H1 (cell line): ENCODE data around the gene ZBTB49. TPM values are rescaled to one million over a fixed set of nuclear protein-coding genes. Genes with fewer than 3 reads are reported as not detected.

Experiments used
- CTCF ChIA-PET: fragments of 300-600 bp; sonication (Branson Sonifier 250); formaldehyde crosslinking; loops from one replicate; lab custom pipeline; 2021; ENCODE audit not compliant: partially characterized antibody; lab: Charles Lee
- POLR2A ChIA-PET: fragments of 300-600 bp; sonication (Branson Sonifier 250); formaldehyde crosslinking; loops from one replicate; lab custom pipeline; 2021; ENCODE audit warnings: inconsistent platforms; ENCODE audit not compliant: partially characterized antibody; lab: Charles Lee
- DNase-seq, 2 experiments: peaks; one replicate each; pipeline versions ENCODE4 v3.0.0 to v3.0.0-alpha.2; 2010 to 2022; ENCODE audit warnings: low spot score in 2 of 2, low read depth in 1 of 2, mixed read lengths in 1 of 2
- FAIRE-seq: peaks from 2 replicates; lab custom pipeline; 2011; peaks lifted over from hg19 to GRCh38; lab: Jason Lieb, UNC
- H2AFZ ChIP-seq: 2 replicates; pipeline ENCODE4 v1.8.1; 2012; ENCODE audit warnings: low read length, inconsistent platforms
- H2AK5ac ChIP-seq: 2 replicates; pipeline ENCODE4 v1.6.1; 2013; ENCODE audit warnings: low read depth, low read length
- H2BK120ac ChIP-seq: replicated peaks from 2 replicates; pipeline ENCODE3; 2013; ENCODE audit warnings: low read depth, low read length, inconsistent platforms
- H2BK12ac ChIP-seq: 2 replicates; pipeline ENCODE4 v1.6.1; 2013; ENCODE audit warnings: low read depth, low read length
- H2BK15ac ChIP-seq: 2 replicates; pipeline ENCODE4 v1.6.1; 2013; ENCODE audit warnings: low read length
- H2BK20ac ChIP-seq: 2 replicates; pipeline ENCODE4 v1.6.1; 2013; ENCODE audit warnings: low read length
- H2BK5ac ChIP-seq: 2 replicates; pipeline ENCODE4 v1.6.1; 2013; ENCODE audit warnings: low read depth, low read length
- H3K14ac ChIP-seq: 2 replicates; pipeline ENCODE4 v1.6.1; 2013; ENCODE audit warnings: inconsistent platforms; ENCODE audit not compliant: insufficient read length
- H3K18ac ChIP-seq: 2 replicates; pipeline ENCODE4 v1.6.1; 2013; ENCODE audit warnings: low read length; ENCODE audit errors: extremely low read depth
- H3K23ac ChIP-seq: 2 replicates; pipeline ENCODE4 v1.6.1; 2013; ENCODE audit warnings: inconsistent platforms; ENCODE audit not compliant: insufficient read length
- H3K23me2 ChIP-seq: 2 replicates; pipeline ENCODE4 v1.6.1; 2013; ENCODE audit warnings: low read depth, low read length
- H3K27ac ChIP-seq: 2 replicates; pipeline ENCODE4 v1.6.1; 2011; ENCODE audit warnings: low read depth, low read length, inconsistent platforms
- H3K27me3 ChIP-seq, 4 experiments: replicated peaks in 1 of 4; 1 replicate in 1 of 4; 2 replicates in 3 of 4; pipeline versions ENCODE4 v1.6.1 to v1.8.1; 2011 to 2013; ENCODE audit warnings: low read length in 3 of 4, mild to moderate bottlenecking in 3 of 4, inconsistent platforms in 2 of 4, mixed read lengths in 2 of 4, moderate library complexity in 1 of 4; ENCODE audit not compliant: control insufficient read depth in 3 of 4, insufficient read depth in 3 of 4; ENCODE audit errors: extremely low read depth in 1 of 4
- H3K36me3 ChIP-seq, 4 experiments: 2 replicates each; pipeline versions ENCODE4 v1.6.1 to v1.8.1; 2011 to 2013; ENCODE audit warnings: mild to moderate bottlenecking in 4 of 4, low read length in 3 of 4, moderate library complexity in 2 of 4, control low read depth in 1 of 4, inconsistent platforms in 1 of 4; ENCODE audit not compliant: insufficient read depth in 4 of 4, control insufficient read depth in 2 of 4
- H3K4ac ChIP-seq: replicated peaks from 2 replicates; pipeline ENCODE3; 2013; ENCODE audit warnings: low read length, low read depth, mixed read lengths, inconsistent platforms; ENCODE audit not compliant: insufficient read length
- H3K4me1 ChIP-seq, 4 experiments: replicated peaks in 1 of 4; 1 replicate in 1 of 4; 2 replicates in 3 of 4; pipeline versions ENCODE4 v1.6.1 to v1.8.1; 2011 to 2013; ENCODE audit warnings: low read length in 3 of 4, inconsistent platforms in 2 of 4, mixed read lengths in 1 of 4; ENCODE audit not compliant: insufficient read depth in 4 of 4, control insufficient read depth in 3 of 4
- H3K4me2 ChIP-seq, 2 experiments: 2 replicates each; pipeline versions ENCODE4 v1.6.1 to v1.8.1; 2011 to 2013; ENCODE audit warnings: low read depth in 2 of 2, low read length in 2 of 2, control low read depth in 1 of 2, inconsistent platforms in 1 of 2, mild to moderate bottlenecking in 1 of 2; ENCODE audit not compliant: insufficient read depth in 1 of 2
- H3K4me3 ChIP-seq, 4 experiments: fragments of 200-600, 300-600 bp in 1 of 4; sonication (generic), shearing (Covaris generic), sonication (Bioruptor Twin) in 1 of 4; 2 replicates each; pipeline versions ENCODE4 v1.5.1 to v1.8.1; 2011 to 2016; ENCODE audit warnings: low read length in 4 of 4, low read depth in 3 of 4, control low read depth in 2 of 4, inconsistent platforms in 2 of 4, mild to moderate bottlenecking in 2 of 4, mixed read lengths in 1 of 4, moderate library complexity in 1 of 4; ENCODE audit not compliant: insufficient read depth in 2 of 4; ENCODE audit errors: extremely low read depth in 1 of 4
- H3K56ac ChIP-seq: replicated peaks from 2 replicates; pipeline ENCODE3; 2013; ENCODE audit warnings: low read depth, mild to moderate bottlenecking, mixed read lengths, low read length, inconsistent platforms; ENCODE audit not compliant: insufficient read length
- H3K79me1 ChIP-seq: 2 replicates; pipeline ENCODE4 v1.6.1; 2013; ENCODE audit warnings: low read depth, low read length, control low read depth
- H3K79me2 ChIP-seq, 2 experiments: 2 replicates each; pipeline versions ENCODE4 v1.6.1 to v1.8.1; 2012 to 2013; ENCODE audit warnings: low read length in 2 of 2, mild to moderate bottlenecking in 2 of 2, inconsistent platforms in 1 of 2; ENCODE audit not compliant: insufficient read depth in 2 of 2, control insufficient read depth in 1 of 2
- H3K9ac ChIP-seq, 4 experiments: replicated peaks in 1 of 4; 1 replicate in 1 of 4; 2 replicates in 3 of 4; pipeline versions ENCODE4 v1.6.1 to v1.8.1; 2011 to 2013; ENCODE audit warnings: low read depth in 3 of 4, low read length in 3 of 4, control low read depth in 2 of 4, mild to moderate bottlenecking in 2 of 4, moderate library complexity in 2 of 4, inconsistent platforms in 1 of 4; ENCODE audit errors: extremely low read depth in 1 of 4
- H3K9me3 ChIP-seq, 2 experiments: 2 replicates each; pipeline versions ENCODE4 v1.6.1 to v1.8.1; 2012 to 2013; ENCODE audit warnings: mild to moderate bottlenecking in 2 of 2, moderate library complexity in 2 of 2, control low read depth in 1 of 2, inconsistent platforms in 1 of 2, low read depth in 1 of 2, low read length in 1 of 2, mixed read lengths in 1 of 2; ENCODE audit not compliant: insufficient read depth in 2 of 2
- H4K20me1 ChIP-seq, 2 experiments: replicated peaks in 1 of 2; 2 replicates each; pipeline versions ENCODE3 to v1.8.1; 2011 to 2013; ENCODE audit warnings: inconsistent platforms in 2 of 2, low read length in 2 of 2, mild to moderate bottlenecking in 1 of 2; ENCODE audit not compliant: insufficient read depth in 2 of 2, control insufficient read depth in 1 of 2
- H4K5ac ChIP-seq: 2 replicates; pipeline ENCODE4 v1.6.1; 2013; ENCODE audit warnings: low read length, low read depth, mixed read lengths, inconsistent platforms; ENCODE audit not compliant: insufficient read length
- H4K8ac ChIP-seq: 2 replicates; pipeline ENCODE4 v1.8.0; 2013; ENCODE audit warnings: mild to moderate bottlenecking, moderate library complexity, low read length, inconsistent platforms; ENCODE audit not compliant: insufficient read depth; ENCODE audit errors: extremely low read depth
- H4K91ac ChIP-seq: replicated peaks from 2 replicates; pipeline ENCODE3; 2013; ENCODE audit warnings: low read length, mixed read lengths, inconsistent platforms; ENCODE audit not compliant: insufficient read length
- CHD1 ChIP-seq: IDR thresholded peaks from 2 replicates; pipeline ENCODE4 v1.6.1; 2012; ENCODE audit warnings: low read depth, low read length, improper control_type of control experiment
- EP300 ChIP-seq, 2 experiments: IDR thresholded peaks; 1 replicate in 1 of 2; 2 replicates in 1 of 2; pipeline ENCODE4 v1.6.1; 2011 to 2012; ENCODE audit warnings: low read depth in 2 of 2, low read length in 2 of 2, mild to moderate bottlenecking in 2 of 2, borderline replicate concordance in 1 of 2, inconsistent platforms in 1 of 2, moderate library complexity in 1 of 2
- KDM4A ChIP-seq: IDR thresholded peaks from one replicate; pipeline ENCODE4 v1.7.1; 2012; ENCODE audit warnings: low read depth, mild to moderate bottlenecking, moderate library complexity, low read length, inconsistent platforms; ENCODE audit not compliant: severe bottlenecking
- PHF8 ChIP-seq: fragments of 200-600 bp; sonication (generic); conservative IDR thresholded peaks from 2 replicates; pipeline ENCODE4 v1.7.1; 2012; ENCODE audit warnings: low read depth, mild to moderate bottlenecking, inconsistent platforms, low read length, moderate library complexity
- RAD21 ChIP-seq, 2 experiments: IDR thresholded peaks in 1 of 2; conservative IDR thresholded peaks in 1 of 2; 2 replicates each; pipeline ENCODE4 v1.6.1; 2011; ENCODE audit warnings: low read depth in 2 of 2, low read length in 2 of 2, improper control_type of control experiment in 1 of 2, inconsistent platforms in 1 of 2, mild to moderate bottlenecking in 1 of 2, moderate library complexity in 1 of 2
- RFX5 ChIP-seq: IDR thresholded peaks from 2 replicates; pipeline ENCODE4 v1.6.1; 2011; ENCODE audit warnings: low read depth, low read length, improper control_type of control experiment, borderline replicate concordance
- RNF2 ChIP-seq: fragments of 200-900, 300-1000 bp; sonication (generic); IDR thresholded peaks from 2 replicates; pipeline ENCODE4 v1.7.1; 2016; ENCODE audit warnings: borderline replicate concordance, low read depth, mild to moderate bottlenecking, antibody characterized with exemption, low read length; ENCODE audit not compliant: poor library complexity, severe bottlenecking; ENCODE audit errors: missing control alignments
- SRF ChIP-seq: IDR thresholded peaks from 2 replicates; pipeline ENCODE4 v1.6.1; 2011; ENCODE audit warnings: mild to moderate bottlenecking, low read depth, low read length, moderate library complexity
- WGBS, 2 experiments: shearing (Covaris generic) in 1 of 2; methylation state at CpG; one replicate each; pipeline versions ENCODE4 v1.1.6 to v1.1.7; 2013 to 2015; ENCODE audit warnings: low lambda C conversion rate in 2 of 2, mixed read lengths in 2 of 2, inconsistent platforms in 1 of 2, low coverage in 1 of 2, missing lambda C conversion rate in 1 of 2; ENCODE audit not compliant: insufficient replicate concordance in 2 of 2, insufficient coverage in 1 of 2, insufficient read length in 1 of 2; ENCODE audit errors: extremely low coverage in 1 of 2, missing lambda C conversion rate in 1 of 2; 5-methylcytosine and 5-hydroxymethylcytosine counted together
- polyA plus RNA-seq, 7 experiments: library from polyadenylated mRNA; depleted of rRNA in 3 of 7; stranded (reverse) in 5 of 7; unstranded in 2 of 7; fragments of >200 nt in 5 of 7; fragments of 200-250 nt in 2 of 7; gene quantifications; 1 replicate in 5 of 7; 2 replicates in 1 of 7; 4 replicates in 1 of 7; pipeline versions ENCODE4 v1.2.1 to v1.2.3, GENCODE V29; 2011 to 2013; ENCODE audit warnings: missing spikeins in 2 of 7, mixed read lengths in 2 of 7
- total RNA-seq: library from RNA; stranded (reverse); fragmentation: NEBNext Ultra II Directional; extraction: Animal tissue kit (Norgen Biotek cat#: 25700); gene quantifications from 2 replicates; pipeline ENCODE4 v1.2.1, GENCODE V29; 2021
- TF ChIP-seq, protein P1 (sequence below): IDR thresholded peaks from 2 replicates; pipeline ENCODE4 v1.6.1; 2012; ENCODE audit warnings: inconsistent platforms

ZBTB49 gene
- total and polyA plus RNA-seq, 2 of the 8 experiments (the other 6 are each of a cell fraction or from before 2014, with no cell fraction given) = 4.2 to 6.8 TPM

DNA sequence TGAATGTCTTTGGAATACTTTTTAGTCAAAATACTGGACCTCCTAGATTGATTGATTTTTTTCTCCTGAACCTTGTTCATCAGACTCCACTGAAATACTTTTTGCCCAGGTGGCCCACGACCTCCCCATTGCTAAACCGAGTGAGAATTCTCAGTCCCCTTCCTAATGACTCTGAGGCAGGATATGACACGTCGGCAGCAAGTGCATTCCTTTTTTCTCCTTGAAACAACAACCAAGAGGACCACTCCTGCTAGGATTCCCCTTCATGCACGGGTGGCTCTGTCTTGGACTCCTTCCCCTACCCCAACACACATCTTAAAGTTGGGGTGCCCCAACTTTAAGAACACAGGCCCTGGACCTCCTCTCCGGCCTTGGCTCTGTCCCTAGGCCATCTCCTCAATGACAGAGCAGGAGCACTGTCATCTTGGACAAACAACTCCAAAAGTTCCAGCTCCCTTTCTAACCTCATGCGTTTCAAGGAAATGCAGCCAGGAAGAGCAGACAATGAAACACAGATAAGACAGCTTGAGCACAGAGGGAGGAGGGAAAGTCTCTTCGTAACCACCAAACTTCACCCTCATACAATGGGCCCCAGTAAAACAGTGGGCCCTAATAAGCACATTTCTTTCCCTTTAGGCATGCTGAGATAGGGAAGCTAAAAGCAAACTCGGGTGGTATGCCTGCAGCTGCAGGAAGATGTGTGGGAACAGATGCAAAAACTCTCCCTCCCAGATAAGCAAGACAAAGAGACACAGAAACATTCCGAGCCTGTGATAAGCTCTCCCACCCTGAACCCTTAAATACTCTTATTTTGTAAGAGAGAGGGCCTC is 33.9 kb downstream of the ZBTB49 start:
- Histone ChIP-seq H2BK12ac (no peak overlapping the region), H3K14ac (no peak overlapping the region), H4K5ac (no peak overlapping the region), H3K4me1 (peaks cover 0 to 6% (median 1%) of the 10 kb centered on the region in 4 experiments; a peak in 2 of 7 replicates), H3K9me3 (no peaks in the 10 kb centered on the region), H3K79me2 (no peaks in the 10 kb centered on the region), H2BK15ac (no peak overlapping the region), H3K18ac (no peak overlapping the region; the same call in 1 of the 2 replicates), H2BK120ac (no peak overlapping the region), H3K4ac (no peak overlapping the region), H3K23ac (no peak overlapping the region), H4K8ac (no peak overlapping the region), H3K27me3 (no peaks in the 10 kb centered on the region), H3K56ac (no peak overlapping the region), H3K79me1 (0 out of 2 replicates have a peak, but pooled peaks cover 3% of the 10 kb centered on the region), H2BK20ac (no peak overlapping the region), H2AK5ac (no peak overlapping the region), H2AFZ (no peak overlapping the region; the same call in 1 of the 2 replicates), H3K36me3 (peaks cover 0 to 17% (median 7%) of the 10 kb centered on the region in 4 experiments; a peak in 4 of 8 replicates), H3K9ac (0 out of 7 replicates have a peak overlapping the region, but pooled peaks of 1 of the 4 experiments have one; percentile 34), H4K91ac (no peak overlapping the region), H2BK5ac (no peak overlapping the region), H3K23me2 (no peaks in the 10 kb centered on the region), H3K27ac (peak overlapping the region; percentile 49; the same call in 1 of the 2 replicates), H3K4me2 (peak overlapping the region in 1 of 2 experiments; percentile 19; a peak in 1 of 4 replicates), H3K4me3 (no peak overlapping the region), H4K20me1 (no peaks in the 10 kb centered on the region)
- ChIA-PET CTCF (interaction anchor here (1.0 to 2.3 kb wide), 5 partner anchors 10 to 72 kb away, joined by 3 to 7 read pairs (median 5); no protein-coding TSS in a partner anchor), POLR2A (interaction anchor here (1.0 kb wide), 1 partner anchor 59 kb away, joined by 4 read pairs; no protein-coding TSS in a partner anchor)
- 72% methylated on average over 10 of the region's 10 CpGs; no CpG with 5 or more reads in 1 of the 2 experiments for WGBS, 2 experiments
- DNase-seq (no peak), FAIRE-seq (peak; percentile 52)
- TF ChIP-seq RAD21 (IDR thresholded peaks at IDR 0.05 in 1 of 2, conservative IDR thresholded peaks at IDR 0.05 in 1 of 2; ENCODE audit: low read depth in 2 of 2, low read length in 2 of 2) (no peak), PHF8 (no peak), CHD1 (no peak), RNF2 (no peak), KDM4A (no peak), RFX5 (no peak), EP300 (IDR thresholded peaks at IDR 0.05; ENCODE audit: borderline replicate concordance in 1 of 2, low read depth in 2 of 2, low read length in 2 of 2) (no peak), SRF (no peak)
- TF ChIP-seq, protein P1, sequence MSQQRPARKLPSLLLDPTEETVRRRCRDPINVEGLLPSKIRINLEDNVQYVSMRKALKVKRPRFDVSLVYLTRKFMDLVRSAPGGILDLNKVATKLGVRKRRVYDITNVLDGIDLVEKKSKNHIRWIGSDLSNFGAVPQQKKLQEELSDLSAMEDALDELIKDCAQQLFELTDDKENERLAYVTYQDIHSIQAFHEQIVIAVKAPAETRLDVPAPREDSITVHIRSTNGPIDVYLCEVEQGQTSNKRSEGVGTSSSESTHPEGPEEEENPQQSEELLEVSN = no peak
